ENCODE results near the gene THPO.

DNA sequence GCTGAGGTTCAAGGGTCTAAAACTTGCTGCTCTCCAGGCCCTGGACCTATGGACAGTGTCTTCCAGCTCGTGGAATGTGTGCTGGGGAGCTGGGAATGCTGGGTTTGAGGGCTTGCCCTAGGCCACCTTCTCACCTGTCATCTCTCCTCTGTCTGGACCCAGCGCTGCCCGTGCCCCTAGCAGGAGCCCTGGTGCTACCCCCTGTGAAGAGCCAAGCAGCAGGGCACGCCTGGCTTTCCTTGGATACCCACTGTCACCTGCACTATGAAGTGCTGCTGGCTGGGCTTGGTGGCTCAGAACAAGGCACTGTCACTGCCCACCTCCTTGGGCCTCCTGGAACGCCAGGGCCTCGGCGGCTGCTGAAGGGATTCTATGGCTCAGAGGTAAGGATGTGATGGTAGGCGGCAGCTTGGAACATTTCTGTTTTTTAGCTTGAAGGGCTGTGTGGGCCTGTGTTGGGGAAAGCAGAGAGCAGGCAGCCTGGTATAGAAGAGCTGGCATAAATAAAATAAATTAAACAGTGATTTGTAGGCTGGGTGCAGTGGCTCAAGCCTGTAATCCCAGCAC, 6.9 kb upstream of the THPO start:
- no peak for TF ChIP-seq POLR2A (IDR thresholded peaks at IDR 0.05)
- no peak for TF ChIP-seq CTCF (IDR thresholded peaks at IDR 0.05)

All from thyroid gland (tissue), 4 donors.